ENCODE measurements around the gene HECTD3.
"Not testable (repeated sequence)": the region's sequence is repeated elsewhere in the genome, so short reads cannot be mapped to it uniquely, and the experiment has no call there.

HECTD3 gene

DNA sequence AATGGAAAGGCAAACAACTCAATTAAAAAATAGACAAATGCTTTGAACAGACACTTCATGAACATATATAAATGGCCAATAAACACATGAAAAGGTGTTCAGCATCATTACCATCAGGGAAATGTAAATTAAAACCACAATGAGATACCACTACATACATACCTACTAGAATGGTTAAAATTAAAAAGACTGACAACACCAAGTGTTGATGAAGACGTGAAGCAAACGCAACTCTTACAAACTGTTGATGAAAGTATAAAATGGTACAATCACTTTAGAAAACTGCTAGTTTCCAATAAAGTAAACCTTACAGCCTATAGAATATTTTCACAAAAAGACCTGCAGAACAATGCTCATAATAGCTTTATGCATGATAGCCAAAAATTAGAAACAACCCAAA lies 34.9 kb downstream of the HECTD3 start:
- POLR2A ChIA-PET (ENCODE audit: low non-redundant PET): no interaction called here
- CTCF ChIA-PET: no interaction called here
- TF ChIP-seq, protein P1, sequence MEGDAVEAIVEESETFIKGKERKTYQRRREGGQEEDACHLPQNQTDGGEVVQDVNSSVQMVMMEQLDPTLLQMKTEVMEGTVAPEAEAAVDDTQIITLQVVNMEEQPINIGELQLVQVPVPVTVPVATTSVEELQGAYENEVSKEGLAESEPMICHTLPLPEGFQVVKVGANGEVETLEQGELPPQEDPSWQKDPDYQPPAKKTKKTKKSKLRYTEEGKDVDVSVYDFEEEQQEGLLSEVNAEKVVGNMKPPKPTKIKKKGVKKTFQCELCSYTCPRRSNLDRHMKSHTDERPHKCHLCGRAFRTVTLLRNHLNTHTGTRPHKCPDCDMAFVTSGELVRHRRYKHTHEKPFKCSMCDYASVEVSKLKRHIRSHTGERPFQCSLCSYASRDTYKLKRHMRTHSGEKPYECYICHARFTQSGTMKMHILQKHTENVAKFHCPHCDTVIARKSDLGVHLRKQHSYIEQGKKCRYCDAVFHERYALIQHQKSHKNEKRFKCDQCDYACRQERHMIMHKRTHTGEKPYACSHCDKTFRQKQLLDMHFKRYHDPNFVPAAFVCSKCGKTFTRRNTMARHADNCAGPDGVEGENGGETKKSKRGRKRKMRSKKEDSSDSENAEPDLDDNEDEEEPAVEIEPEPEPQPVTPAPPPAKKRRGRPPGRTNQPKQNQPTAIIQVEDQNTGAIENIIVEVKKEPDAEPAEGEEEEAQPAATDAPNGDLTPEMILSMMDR (conservative IDR thresholded peaks at IDR 0.05; ENCODE audit: low read depth): no peak

DNA sequence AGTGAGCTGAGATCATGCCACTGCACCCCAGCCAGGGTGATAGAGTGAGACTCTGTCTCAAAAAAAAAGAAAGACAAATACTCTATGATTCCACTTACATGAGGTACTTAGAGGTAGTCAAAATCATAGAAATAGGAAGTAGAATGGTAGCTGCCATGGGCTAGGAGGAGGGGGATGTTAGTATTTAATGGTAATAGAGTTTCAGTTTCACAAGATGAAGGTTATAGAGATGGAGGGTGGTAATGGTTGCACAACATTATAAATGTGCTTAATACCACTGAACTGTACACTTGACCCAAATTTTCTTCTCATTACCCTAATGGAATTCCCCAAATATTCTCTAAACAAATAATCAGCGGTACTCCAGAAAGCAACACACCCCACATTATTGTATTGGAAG lies 37.5 kb downstream of the HECTD3 start:
- DNase-seq (ENCODE audit: low spot score): no peak
- no peak overlapping the region for H3K27ac ChIP-seq
- TF ChIP-seq, protein P1 (conservative IDR thresholded peaks at IDR 0.05; ENCODE audit: low read depth): no peak
- ChIA-PET POLR2A (ENCODE audit: low non-redundant PET) (no interaction called here), CTCF (interaction anchor here (0.6 kb wide), 1 partner anchor 268 kb away, joined by 7 read pairs; no protein-coding TSS in a partner anchor)

More for the DNA sequence above, 34.9 kb downstream of the HECTD3 start:
- no peak for DNase-seq (ENCODE audit: low spot score)
- H3K27ac ChIP-seq: no peak overlapping the region

DNA sequence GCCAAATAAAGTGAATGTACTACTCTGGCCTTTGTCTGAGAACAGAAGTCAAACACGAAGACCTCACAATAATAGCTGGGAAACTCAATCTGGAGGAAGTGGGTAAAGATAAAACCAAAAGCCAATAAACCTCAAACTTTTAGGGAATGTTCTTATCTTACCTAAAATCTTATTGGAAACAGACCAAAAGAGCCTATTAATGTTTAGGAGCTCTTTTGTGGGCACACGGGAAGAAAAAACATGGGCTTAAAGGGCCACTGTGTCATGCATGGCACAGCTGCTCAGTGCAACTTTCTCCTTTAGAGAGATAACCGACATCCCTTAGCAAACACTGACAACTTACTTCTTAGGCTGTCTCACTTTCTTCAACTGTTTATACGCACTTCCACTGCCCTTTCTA lies 40.8 kb downstream of the HECTD3 start:
- TF ChIP-seq, protein P1 (conservative IDR thresholded peaks at IDR 0.05; ENCODE audit: low read depth): no peak
- no peak for DNase-seq (ENCODE audit: low spot score)
- H3K27ac ChIP-seq: no peak overlapping the region
- ChIA-PET POLR2A (ENCODE audit: low non-redundant PET) (no interaction called here), CTCF (no interaction called here)

DNA sequence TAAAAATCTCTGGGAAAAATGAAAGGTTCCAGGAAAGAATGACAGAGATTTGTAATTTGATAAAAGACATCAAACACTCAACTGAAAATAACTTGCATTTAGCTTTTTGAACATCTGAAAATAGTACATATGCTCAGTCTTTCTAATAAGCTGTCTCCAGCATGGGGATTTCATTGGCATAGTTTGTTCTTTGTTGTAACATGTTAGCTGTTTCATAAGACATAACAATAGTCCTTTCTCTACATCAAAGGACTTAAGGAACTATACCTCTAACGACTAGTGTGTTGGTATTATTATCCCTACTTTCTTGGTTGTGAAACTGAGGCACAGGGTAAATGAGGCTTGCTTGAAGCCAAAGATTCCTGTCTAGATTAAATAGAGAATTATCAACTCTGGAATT lies 46.7 kb downstream of the HECTD3 start:
- DNase-seq (ENCODE audit: low spot score): no peak
- TF ChIP-seq, protein P1 (conservative IDR thresholded peaks at IDR 0.05; ENCODE audit: low read depth): no peak
- ChIA-PET POLR2A (ENCODE audit: low non-redundant PET) (interaction anchor here (0.5 kb wide), 1 partner anchor 48 kb away, joined by 3 read pairs; no protein-coding TSS in a partner anchor), CTCF (interaction anchor here (0.6 kb wide), 1 partner anchor 355 kb away, joined by 3 read pairs; no protein-coding TSS in a partner anchor)
- H3K27ac ChIP-seq: no peak overlapping the region

DNA sequence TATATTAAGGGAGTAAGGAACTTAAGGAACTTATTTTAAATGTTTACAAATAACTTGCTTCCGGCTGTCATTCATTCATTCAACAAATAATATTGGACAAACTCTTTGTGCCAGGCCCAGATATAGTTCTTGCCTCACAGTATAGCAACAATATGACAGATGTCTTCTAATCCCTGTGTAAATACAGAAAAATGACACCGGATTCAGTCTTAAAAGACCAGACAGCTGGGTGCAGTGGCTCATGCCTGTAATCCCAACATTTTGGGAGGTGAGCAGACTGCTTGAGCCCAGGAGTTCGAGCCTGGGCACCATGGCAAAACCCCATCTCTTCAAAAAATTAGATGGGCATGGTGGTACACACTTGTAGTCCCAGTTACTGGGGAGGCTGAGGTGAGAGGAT lies 48.4 kb downstream of the HECTD3 start:
- ChIA-PET CTCF (interaction anchor here (0.6 kb wide), 1 partner anchor 161 kb away, joined by 3 read pairs; no protein-coding TSS in a partner anchor), POLR2A (ENCODE audit: low non-redundant PET) (no interaction called here)
- H3K27ac ChIP-seq: no peak overlapping the region
- TF ChIP-seq, protein P1 (conservative IDR thresholded peaks at IDR 0.05; ENCODE audit: low read depth): no peak
- no peak for DNase-seq (ENCODE audit: low spot score)

DNA sequence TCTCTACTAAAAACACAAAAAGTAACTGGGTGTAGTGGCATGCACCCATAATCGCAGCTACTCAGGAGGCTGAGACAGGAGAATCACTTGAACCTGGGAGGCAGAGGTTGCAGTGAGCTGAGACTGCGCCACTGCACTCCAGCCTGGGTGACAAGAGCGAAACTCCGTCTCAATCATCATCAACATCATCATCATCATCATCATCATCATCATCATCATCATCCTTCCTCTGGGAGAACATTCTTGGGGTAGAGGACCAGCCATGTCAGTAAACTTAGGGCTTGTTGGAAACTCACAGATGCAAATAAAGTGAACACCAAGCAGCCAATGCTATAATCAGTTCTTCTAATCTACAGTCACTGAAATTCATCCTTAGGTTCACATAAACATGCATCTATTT lies 49.1 kb downstream of the HECTD3 start:
- CTCF ChIA-PET; H3K27ac ChIP-seq; POLR2A ChIA-PET (ENCODE audit: low non-redundant PET); DNase-seq (ENCODE audit: low spot score): not testable (repeated sequence)

DNA sequence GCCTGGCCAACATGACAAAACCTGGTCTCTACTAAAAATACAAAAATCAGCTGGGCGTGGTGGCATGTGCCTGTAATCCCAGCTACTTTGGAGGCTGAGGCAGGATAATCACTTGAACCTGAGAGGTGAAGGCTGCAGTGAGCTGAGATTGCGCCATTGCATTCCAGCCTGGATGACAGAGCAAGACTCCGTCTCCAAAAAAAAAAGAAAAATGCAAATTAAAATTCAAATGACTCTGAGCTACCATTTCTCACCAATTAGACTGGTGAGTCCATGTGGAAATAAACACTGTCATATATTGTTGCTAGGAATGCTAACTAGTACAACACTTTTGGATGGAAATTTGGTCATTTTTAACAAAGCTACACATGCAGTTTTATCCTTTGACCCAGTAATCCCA lies 53.6 kb downstream of the HECTD3 start:
- H3K27ac ChIP-seq; DNase-seq (ENCODE audit: low spot score); POLR2A ChIA-PET (ENCODE audit: low non-redundant PET): not testable (repeated sequence)
- CTCF ChIA-PET: interaction anchor here (0.6 kb wide), 1 partner anchor 226 kb away, joined by 3 read pairs; no protein-coding TSS in a partner anchor

DNA sequence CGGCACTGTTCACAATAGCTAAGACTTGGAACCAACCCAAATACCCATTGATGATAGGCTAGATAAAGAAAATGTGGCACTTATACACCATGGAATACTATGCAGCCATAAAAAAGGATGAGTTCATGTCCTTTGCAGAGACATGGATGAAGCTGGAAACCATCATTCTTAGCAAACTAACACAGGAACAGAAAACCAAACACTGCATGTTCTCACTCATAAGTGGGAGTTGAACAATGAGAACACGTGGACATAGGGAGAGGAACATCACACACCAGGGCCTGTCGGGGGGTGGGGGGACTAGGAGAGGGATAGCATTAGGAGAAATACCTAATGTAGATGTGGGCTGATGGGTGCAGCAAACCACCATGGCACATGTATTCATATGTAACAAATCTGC lies 55.0 kb downstream of the HECTD3 start:
- CTCF ChIA-PET; H3K27ac ChIP-seq; POLR2A ChIA-PET (ENCODE audit: low non-redundant PET); DNase-seq (ENCODE audit: low spot score): not testable (repeated sequence)
